Stimulated activated memory B cell treated with anti-CD40 and anti-IgM and Interleukin-4, amounts not matched to agents 10 μg/mL and 1 μg/mL and 100 μg/mL, for 72 hours (primary cell): ENCODE data around the gene KRT75.
"Not testable (repeated sequence)": the region's sequence is repeated elsewhere in the genome, so short reads cannot be mapped to it uniquely, and the experiment has no call there.

ENCODE experiments used
- ATAC-seq: fragments of 150-1000 bp; cut with Tn5 transposase; 2 replicates; pipeline ENCODE4 v1.10.0; 2021
- H3K27ac Mint-ChIP-seq: one replicate; pipeline ENCODE4 v1.8.0; 2022; ENCODE audit warnings: mild to moderate bottlenecking, mixed read lengths
- H3K27me3 Mint-ChIP-seq: one replicate; pipeline ENCODE4 v1.8.0; 2022; ENCODE audit warnings: mixed read lengths
- H3K36me3 Mint-ChIP-seq: one replicate; pipeline ENCODE4 v1.8.0; 2022; ENCODE audit warnings: mixed read lengths
- H3K4me1 Mint-ChIP-seq: one replicate; pipeline ENCODE4 v1.8.0; 2022; ENCODE audit warnings: mixed read lengths
- H3K4me3 Mint-ChIP-seq: one replicate; pipeline ENCODE4 v1.8.0; 2022; ENCODE audit warnings: mild to moderate bottlenecking, moderate library complexity, mixed read lengths
- H3K9me3 Mint-ChIP-seq: one replicate; pipeline ENCODE4 v1.8.0; 2022; ENCODE audit warnings: mixed read lengths

KRT75 gene

DNA sequence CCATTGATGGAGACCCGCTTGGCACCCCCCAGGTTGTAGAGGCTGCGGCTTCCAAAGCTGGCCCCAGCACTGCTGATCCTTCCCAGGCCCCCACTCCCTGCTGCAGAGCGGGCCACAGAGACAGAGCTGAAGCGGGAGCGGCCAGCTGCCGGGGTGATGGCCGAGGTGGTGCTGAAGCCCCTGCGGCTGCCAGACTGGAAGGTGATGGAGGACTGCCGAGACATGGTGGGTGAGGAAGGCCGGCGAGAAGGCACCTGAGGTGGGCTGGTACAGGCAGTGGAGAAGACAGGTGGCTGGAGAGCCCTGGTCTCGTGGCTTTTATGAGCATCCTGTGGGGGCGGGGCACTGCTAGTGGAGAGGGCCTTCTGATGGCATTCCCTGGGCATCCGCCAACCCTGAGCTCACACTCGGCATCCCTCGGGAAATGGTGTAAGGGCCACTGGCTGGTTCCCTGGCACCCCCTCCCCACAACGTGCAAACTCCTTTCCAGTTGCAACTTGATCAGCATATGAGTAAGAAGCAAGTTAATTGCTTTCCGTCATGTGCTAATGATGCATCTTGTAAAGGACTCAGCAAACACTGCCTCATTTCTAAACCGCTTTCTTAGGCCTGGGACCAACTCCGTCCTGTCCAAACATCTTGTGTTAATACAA lies at the start of gene KRT75:
KRT75 (minus strand) TSS at position 291 of the 653 bp plus-strand sequence; CDS start at position 224, 67 bp downstream.
- Mint-ChIP-seq H3K27me3 (peaks cover 35% of the 10 kb centered on the region), H3K27ac (no peak within 1 kb of the TSS), H3K36me3 (no peaks in the 10 kb centered on the region), H3K4me3 (no peak within 1 kb of the TSS), H3K9me3 (no peaks in the 10 kb centered on the region), H3K4me1 (no peaks in the 10 kb centered on the region)
- no peak for ATAC-seq

DNA sequence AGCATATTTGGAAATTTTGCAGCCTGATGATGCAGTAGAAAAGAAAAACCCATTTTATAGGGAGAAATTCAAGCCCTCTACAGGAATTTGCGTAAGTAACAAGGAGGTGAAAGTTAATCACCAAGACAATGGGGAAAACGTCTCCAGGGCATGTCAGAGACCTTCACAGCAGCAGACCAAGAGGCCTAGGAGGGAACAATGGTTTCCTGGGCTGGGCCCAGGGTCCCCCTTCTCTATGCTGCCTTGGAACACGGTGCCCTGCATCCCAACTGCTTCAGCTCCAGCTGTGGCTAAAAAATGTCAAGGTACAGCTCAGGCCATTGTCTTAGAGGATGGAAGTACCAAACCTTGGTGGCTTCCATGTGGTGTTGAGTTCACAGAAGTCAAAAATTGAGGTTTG lies 45.9 kb upstream of the KRT75 start:
- no peak overlapping the region for H3K27ac Mint-ChIP-seq
- H3K27me3 Mint-ChIP-seq: peaks cover 22% of the 10 kb centered on the region
- no peak overlapping the region for H3K4me3 Mint-ChIP-seq
- H3K9me3 Mint-ChIP-seq: peaks cover 14% of the 10 kb centered on the region
- no peak for ATAC-seq
- no peaks in the 10 kb centered on the region for H3K4me1 Mint-ChIP-seq
- H3K36me3 Mint-ChIP-seq: no peaks in the 10 kb centered on the region

DNA sequence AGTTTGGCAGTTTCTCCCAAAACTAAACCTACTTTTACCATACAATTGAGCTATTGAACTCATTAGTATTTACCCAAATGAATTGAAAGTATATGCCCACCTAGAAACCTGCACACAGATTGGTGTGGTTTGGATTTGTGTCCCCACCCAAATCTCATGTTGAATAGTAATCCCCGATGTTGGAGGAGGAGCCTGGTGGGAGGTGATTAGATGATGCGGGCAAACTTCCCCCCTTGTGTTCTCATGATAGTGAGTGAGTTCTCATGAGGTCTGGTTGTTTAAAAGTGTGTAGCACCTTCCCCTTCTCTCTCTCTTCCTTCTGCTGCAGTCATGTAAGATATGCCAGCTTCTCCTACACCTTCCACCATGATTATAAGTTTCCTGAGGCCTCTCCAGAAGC lies 43.5 kb upstream of the KRT75 start:
- Mint-ChIP-seq H3K27me3 (no peaks in the 10 kb centered on the region), H3K4me3 (no peak overlapping the region), H3K36me3 (no peaks in the 10 kb centered on the region), H3K4me1 (no peaks in the 10 kb centered on the region), H3K9me3 (peaks cover 11% of the 10 kb centered on the region), H3K27ac (no peak overlapping the region)
- ATAC-seq: no peak

GRCh38 chr12:52474212-52474611 lies 40.0 kb upstream of the KRT75 start:
- Mint-ChIP-seq H3K36me3 (no peaks in the 10 kb centered on the region), H3K27ac (no peak overlapping the region), H3K4me1 (no peaks in the 10 kb centered on the region), H3K27me3 (no peaks in the 10 kb centered on the region), H3K9me3 (peaks cover 5% of the 10 kb centered on the region), H3K4me3 (no peak overlapping the region)
- ATAC-seq: no peak

DNA sequence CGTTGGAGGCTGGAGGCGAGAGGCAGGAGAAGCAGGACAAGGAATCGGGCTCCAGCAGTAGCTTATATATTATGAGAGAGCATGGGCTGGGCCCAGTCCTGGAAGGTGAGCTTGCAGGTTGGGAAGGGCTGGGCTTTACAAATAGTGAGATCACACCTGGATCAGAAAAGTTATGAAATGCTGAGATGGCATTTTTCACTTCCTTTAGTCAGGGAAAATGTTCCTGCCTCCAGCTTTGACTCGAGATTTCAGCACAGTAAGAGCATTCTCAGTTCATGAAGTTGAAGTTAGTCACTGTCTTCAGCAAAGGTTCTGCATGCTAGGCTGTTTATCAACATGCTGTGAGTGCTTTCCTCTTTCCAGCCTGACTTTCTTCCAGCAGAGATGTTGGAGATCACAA lies 39.6 kb upstream of the KRT75 start, which contains the start of gene KRT6C:
KRT6C (minus strand) TSS at position 38 of the 400 bp plus-strand sequence. CDS start 68 bp downstream, outside the sequence.
- Mint-ChIP-seq H3K27me3 (no peaks in the 10 kb centered on the region), H3K27ac (no peak within 1 kb of the TSS)
- no peak for ATAC-seq

DNA sequence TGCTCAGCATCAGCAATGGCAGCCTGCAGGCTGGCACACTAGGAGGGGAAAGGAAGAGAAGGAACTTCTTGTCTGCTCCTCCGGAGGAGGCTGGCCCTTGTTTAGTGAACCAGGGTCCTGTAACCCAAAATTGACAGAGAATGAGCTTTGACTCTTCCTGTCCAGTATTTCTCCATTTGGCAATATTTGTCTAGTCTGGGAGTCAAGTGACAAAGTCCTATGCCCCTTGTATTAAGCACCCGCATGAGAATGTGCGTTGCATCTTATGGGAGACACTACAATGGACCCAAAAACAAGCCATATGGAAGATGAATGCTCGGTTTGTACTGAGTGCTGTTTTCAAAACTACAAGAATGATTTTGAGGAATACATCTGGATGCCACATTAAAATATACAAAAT lies 35.7 kb upstream of the KRT75 start:
- Mint-ChIP-seq H3K4me3 (no peak overlapping the region), H3K9me3 (no peaks in the 10 kb centered on the region), H3K27ac (no peak overlapping the region), H3K27me3 (no peaks in the 10 kb centered on the region), H3K4me1 (no peaks in the 10 kb centered on the region), H3K36me3 (no peaks in the 10 kb centered on the region)
- no peak for ATAC-seq

More for the DNA sequence above, 39.6 kb upstream of the KRT75 start, which contains the start of gene KRT6C:
- Mint-ChIP-seq H3K4me3 (no peak within 1 kb of the TSS), H3K36me3 (no peaks in the 10 kb centered on the region), H3K9me3 (peaks cover 5% of the 10 kb centered on the region), H3K4me1 (no peaks in the 10 kb centered on the region)

DNA sequence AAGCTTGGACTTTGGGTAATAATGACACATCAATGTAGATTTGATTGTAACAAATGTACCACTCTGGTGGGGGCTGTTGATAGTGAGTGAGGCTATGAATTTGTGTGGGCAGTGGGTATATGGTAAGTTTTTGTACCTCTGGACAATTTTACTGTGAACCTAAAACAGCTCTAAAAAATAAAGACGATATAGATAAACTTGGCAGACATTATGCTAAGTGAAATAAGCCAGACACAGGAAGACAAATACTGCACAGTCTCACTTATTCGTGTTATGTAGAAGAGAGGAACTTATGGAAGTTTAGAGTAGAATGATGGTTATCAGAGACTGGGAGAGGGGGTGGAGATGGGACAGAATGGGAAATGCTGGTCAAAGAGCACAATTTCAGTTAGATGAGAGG lies 30.7 kb upstream of the KRT75 start:
- no peak overlapping the region for H3K4me3 Mint-ChIP-seq
- no peak overlapping the region for H3K27ac Mint-ChIP-seq
- no peaks in the 10 kb centered on the region for H3K4me1 Mint-ChIP-seq
- no peaks in the 10 kb centered on the region for H3K9me3 Mint-ChIP-seq
- no peaks in the 10 kb centered on the region for H3K36me3 Mint-ChIP-seq
- ATAC-seq: no peak
- peaks cover under 1% of the 10 kb centered on the region for H3K27me3 Mint-ChIP-seq

DNA sequence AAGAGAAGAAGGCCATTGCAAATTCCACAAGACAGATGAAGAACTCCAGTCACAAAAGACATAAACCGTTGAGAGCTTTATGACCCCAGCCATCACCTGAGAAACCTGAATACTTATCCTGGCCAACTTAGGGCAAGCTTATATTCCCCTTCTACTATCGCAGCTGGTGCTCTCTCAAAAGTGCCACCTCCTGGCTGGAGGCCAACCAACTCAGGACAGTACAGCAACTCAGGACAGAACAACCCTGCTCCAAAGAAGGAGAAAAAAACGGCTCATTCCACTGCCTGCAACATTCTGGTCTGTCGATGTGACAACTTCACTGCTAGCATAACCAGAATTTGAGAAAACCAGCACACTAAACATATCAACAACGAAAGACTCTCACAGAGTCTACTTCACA lies 27.5 kb upstream of the KRT75 start:
- no peaks in the 10 kb centered on the region for H3K9me3 Mint-ChIP-seq
- H3K4me3 Mint-ChIP-seq: no peak overlapping the region
- H3K27ac Mint-ChIP-seq: no peak overlapping the region
- H3K27me3 Mint-ChIP-seq: peaks cover 29% of the 10 kb centered on the region
- no peaks in the 10 kb centered on the region for H3K4me1 Mint-ChIP-seq
- H3K36me3 Mint-ChIP-seq: no peaks in the 10 kb centered on the region
- ATAC-seq: no peak

DNA sequence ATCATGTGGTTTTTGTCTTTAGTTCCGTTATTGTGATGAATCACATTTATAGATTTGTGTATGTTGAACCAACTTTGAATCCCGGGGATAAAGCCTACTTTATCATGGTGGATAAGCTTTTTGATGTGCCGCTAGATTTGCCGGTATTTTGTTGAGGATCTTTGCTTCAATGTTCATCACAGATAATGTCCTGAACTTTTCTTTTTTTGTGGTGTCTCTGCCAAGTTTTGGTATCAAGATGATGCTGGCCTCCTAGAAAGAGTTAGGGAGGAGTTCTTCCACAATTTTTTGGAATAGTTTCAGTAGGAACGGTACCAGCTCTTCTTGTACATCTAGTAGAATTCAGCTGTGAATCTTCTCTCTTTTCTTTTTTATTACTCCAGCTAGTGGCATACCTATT lies 24.7 kb upstream of the KRT75 start:
- no peak for ATAC-seq
- H3K4me3 Mint-ChIP-seq: no peak overlapping the region
- H3K36me3 Mint-ChIP-seq: no peaks in the 10 kb centered on the region
- H3K9me3 Mint-ChIP-seq: no peaks in the 10 kb centered on the region
- H3K4me1 Mint-ChIP-seq: no peaks in the 10 kb centered on the region
- H3K27me3 Mint-ChIP-seq: peaks cover 46% of the 10 kb centered on the region
- H3K27ac Mint-ChIP-seq: no peak overlapping the region

- H3K27me3 Mint-ChIP-seq: peaks cover 51% of the 10 kb centered on the region
- no peak for ATAC-seq
- no peaks in the 10 kb centered on the region for H3K9me3 Mint-ChIP-seq
- no peaks in the 10 kb centered on the region for H3K36me3 Mint-ChIP-seq
- H3K27ac Mint-ChIP-seq: no peak overlapping the region
- no peaks in the 10 kb centered on the region for H3K4me1 Mint-ChIP-seq
- no peak overlapping the region for H3K4me3 Mint-ChIP-seq
Observed at GRCh38 chr12:52455821-52456220, 21.6 kb upstream of the KRT75 start.

GRCh38 chr12:52454411-52455201 lies 20.4 kb upstream of the KRT75 start:
- H3K36me3 Mint-ChIP-seq: no peaks in the 10 kb centered on the region
- ATAC-seq: no peak

GRCh38 chr12:52452101-52452500 lies 17.9 kb upstream of the KRT75 start, which contains the start of gene KRT6B:
KRT6B (minus strand) TSS chr12:52452146; CDS start chr12:52452078, 68 bp downstream.
- no peaks in the 10 kb centered on the region for H3K9me3 Mint-ChIP-seq
- peaks cover 32% of the 10 kb centered on the region for H3K27me3 Mint-ChIP-seq
- ATAC-seq: no peak
- H3K4me3 Mint-ChIP-seq: no peak within 1 kb of the TSS
- peaks cover 9% of the 10 kb centered on the region for H3K4me1 Mint-ChIP-seq
- no peak within 1 kb of the TSS for H3K27ac Mint-ChIP-seq
- H3K36me3 Mint-ChIP-seq: no peaks in the 10 kb centered on the region

More at GRCh38 chr12:52454411-52455201, 20.4 kb upstream of the KRT75 start:
- H3K4me1 Mint-ChIP-seq: no peaks in the 10 kb centered on the region
- peaks cover 55% of the 10 kb centered on the region for H3K27me3 Mint-ChIP-seq
- no peak overlapping the region for H3K4me3 Mint-ChIP-seq
- no peak overlapping the region for H3K27ac Mint-ChIP-seq
- no peaks in the 10 kb centered on the region for H3K9me3 Mint-ChIP-seq

DNA sequence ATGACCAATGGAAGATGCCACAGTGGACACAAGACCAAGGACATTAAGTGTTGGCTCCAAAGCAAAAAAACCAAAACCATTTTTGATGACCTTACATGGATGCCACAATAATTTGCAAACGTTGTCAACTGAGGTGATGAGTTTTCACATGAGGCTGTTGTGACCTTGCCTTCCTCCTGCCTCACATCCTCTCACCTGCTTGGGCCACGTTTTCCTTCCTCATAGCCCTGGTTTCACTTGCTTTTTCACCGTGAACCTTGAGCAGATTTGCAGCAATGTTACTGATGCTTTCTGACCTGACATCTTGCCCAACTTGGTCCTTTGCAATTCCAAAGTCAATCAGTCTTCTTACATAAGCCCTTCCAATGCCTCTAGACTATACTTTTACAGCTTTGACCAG lies 14.1 kb upstream of the KRT75 start:
- no peak for ATAC-seq
- Mint-ChIP-seq H3K27me3 (peaks cover 24% of the 10 kb centered on the region), H3K9me3 (no peaks in the 10 kb centered on the region), H3K27ac (no peak overlapping the region), H3K4me1 (peaks cover 9% of the 10 kb centered on the region), H3K4me3 (no peak overlapping the region), H3K36me3 (no peaks in the 10 kb centered on the region)

DNA sequence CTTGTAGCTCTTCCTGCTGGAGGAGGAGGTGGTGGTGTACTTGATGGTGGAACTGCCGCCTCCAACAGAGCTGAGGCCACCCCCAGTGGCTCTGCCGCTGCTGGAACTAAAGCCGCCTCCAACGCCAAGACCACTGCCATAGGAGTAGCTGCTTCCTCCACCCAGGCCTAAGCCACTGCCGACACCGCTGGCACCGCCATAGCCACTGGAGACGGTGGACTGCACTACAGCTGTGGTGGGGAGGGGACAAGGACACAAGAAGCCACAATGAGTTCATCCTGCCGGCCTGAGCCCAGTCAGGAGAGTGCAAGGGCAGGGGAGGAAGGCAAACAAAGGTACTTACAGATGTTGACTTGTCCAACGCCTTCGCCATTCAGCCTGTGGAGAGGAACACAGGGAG lies 13.0 kb upstream of the KRT75 start:
- H3K27ac Mint-ChIP-seq, H3K36me3 Mint-ChIP-seq, H3K9me3 Mint-ChIP-seq, ATAC-seq, H3K4me3 Mint-ChIP-seq, H3K4me1 Mint-ChIP-seq: not testable (repeated sequence)
- H3K27me3 Mint-ChIP-seq: peaks cover 31% of the 10 kb centered on the region

DNA sequence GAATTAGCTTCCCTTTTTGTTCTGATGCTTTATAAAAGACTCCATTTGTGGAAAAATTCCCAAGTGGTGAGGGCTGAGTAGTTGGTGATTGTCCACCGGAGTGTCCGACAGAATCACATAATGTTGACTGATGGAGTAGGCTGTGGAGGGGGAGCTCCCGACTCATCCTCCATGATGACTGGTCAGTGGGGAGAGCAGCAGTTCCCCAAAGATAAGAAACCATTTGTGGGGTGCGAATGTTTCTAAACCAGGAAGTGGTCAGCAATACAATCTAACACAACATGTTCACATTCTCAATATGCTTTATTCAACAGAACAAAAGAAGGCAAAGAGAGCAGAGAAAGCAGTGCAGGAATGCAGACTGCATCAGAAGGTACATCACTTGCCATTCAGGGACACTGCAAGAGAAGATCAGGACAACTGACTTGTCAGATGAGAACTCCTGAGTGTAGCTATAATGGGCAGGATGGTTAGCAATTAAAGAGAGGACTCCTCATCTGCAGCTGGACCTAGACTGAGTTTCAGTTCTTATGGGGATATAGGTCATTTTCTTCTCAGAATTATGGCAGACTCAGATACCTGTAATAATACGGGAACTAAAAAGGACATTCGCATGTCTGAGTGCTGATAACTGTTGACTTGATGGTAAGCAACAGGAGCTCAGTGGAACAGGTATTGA lies 12.3 kb upstream of the KRT75 start:
- Mint-ChIP-seq H3K4me3 (no peak overlapping the region), H3K27ac (no peak overlapping the region), H3K9me3 (no peaks in the 10 kb centered on the region), H3K4me1 (peaks cover 9% of the 10 kb centered on the region), H3K27me3 (peaks cover 37% of the 10 kb centered on the region), H3K36me3 (no peaks in the 10 kb centered on the region)
- ATAC-seq: no peak
